GM12891 (cell line): Measurements from ENCODE around the gene CDCP2.
"Not testable (repeated sequence)": the region's sequence is repeated elsewhere in the genome, so short reads cannot be mapped to it uniquely, and the experiment has no call there.

ENCODE experiments used
- DNase-seq: peaks from one replicate; pipeline ENCODE4 v3.0.0; 2011; ENCODE audit warnings: low spot score; ENCODE audit not compliant: insufficient read length
- FAIRE-seq: peaks from 2 replicates; lab custom pipeline; 2011; peaks lifted over from hg19 to GRCh38; lab: Jason Lieb, UNC
- PAX5 ChIP-seq: IDR thresholded peaks from 2 replicates; pipeline ENCODE4 v1.6.1; 2011; ENCODE audit warnings: low read length, moderate library complexity, mild to moderate bottlenecking; ENCODE audit not compliant: insufficient read depth, severe bottlenecking
- POLR2A ChIP-seq: IDR thresholded peaks from 2 replicates; pipeline ENCODE4 v1.6.1; 2011; ENCODE audit warnings: low read depth, low read length, control low read depth
- POLR2AphosphoS5 ChIP-seq: IDR thresholded peaks from 2 replicates; pipeline ENCODE4 v1.6.1; 2011; ENCODE audit warnings: low read depth, low read length, control low read depth
- POU2F2 ChIP-seq: IDR thresholded peaks from 2 replicates; pipeline ENCODE4 v1.6.1; 2011; ENCODE audit warnings: low read depth, mild to moderate bottlenecking, control low read depth, low read length, moderate library complexity
- SPI1 ChIP-seq: IDR thresholded peaks from 2 replicates; pipeline ENCODE4 v1.6.1; 2011; ENCODE audit warnings: low read depth, low read length, control low read depth
- TAF1 ChIP-seq: IDR thresholded peaks from 2 replicates; pipeline ENCODE4 v1.6.1; 2011; ENCODE audit warnings: low read depth, low read length, control low read depth

The CDCP2 gene

GRCh38 chr1:54168206-54168965 is 15.6 kb upstream of the CDCP2 start:
- TF ChIP-seq TAF1 (no peak), PAX5 (no peak), SPI1 (no peak), POU2F2 (no peak), POLR2A (no peak), POLR2AphosphoS5 (no peak)
- DNase-seq (no peak), FAIRE-seq (no peak)

DNA sequence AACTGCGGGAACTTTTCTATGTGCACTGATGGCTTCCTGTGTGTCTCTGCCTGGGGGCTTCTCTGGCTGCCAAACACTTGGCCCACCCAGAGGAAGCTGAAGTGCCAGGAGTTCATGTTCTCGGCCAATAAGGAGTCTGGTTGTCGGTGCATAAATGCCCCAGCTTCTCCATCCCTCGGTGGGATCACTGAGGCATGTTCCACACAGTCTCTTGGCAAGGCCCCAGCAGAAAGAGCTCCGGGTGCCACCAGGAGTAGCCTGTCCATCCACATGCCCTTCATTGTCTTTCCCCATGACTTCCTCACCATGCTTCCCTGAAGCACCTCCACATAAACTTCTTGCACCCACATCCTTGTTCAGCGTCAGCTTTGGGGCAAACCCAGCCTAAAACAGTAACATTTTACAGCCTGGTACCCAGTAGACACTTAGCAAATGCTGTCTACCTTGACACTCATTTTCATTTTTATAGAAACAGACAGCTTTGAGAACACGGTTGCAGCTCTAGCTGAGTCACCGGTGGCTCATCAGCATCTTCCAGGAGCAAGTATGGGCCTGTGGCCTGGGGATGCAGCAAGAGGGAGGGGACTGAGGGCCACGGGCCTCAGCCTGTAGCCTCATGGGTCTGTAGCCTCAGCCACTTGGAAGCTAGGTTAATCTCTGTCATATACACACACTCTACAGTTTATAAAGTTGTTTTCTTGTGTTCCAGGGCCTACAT is 14.8 kb upstream of the CDCP2 start:
- TF ChIP-seq POLR2A (no peak), POU2F2 (no peak), TAF1 (no peak), SPI1 (no peak), PAX5 (no peak), POLR2AphosphoS5 (no peak)
- DNase-seq (no peak), FAIRE-seq (no peak)

- FAIRE-seq, DNase-seq: not testable (repeated sequence)
Measured at GRCh38 chr1:54166357-54166756, 13.6 kb upstream of the CDCP2 start.

- DNase-seq = no peak
- FAIRE-seq = no peak
- TF ChIP-seq SPI1 (no peak), PAX5 (no peak), TAF1 (no peak), POLR2AphosphoS5 (no peak), POLR2A (no peak), POU2F2 (no peak)
Measured at GRCh38 chr1:54165146-54165545, 12.3 kb upstream of the CDCP2 start.

- TF ChIP-seq PAX5 (no peak), POLR2AphosphoS5 (no peak), POU2F2 (no peak), POLR2A (no peak), TAF1 (no peak), SPI1 (no peak)
- FAIRE-seq = no peak
- no peak for DNase-seq
Measured at GRCh38 chr1:54163573-54163972, 10.8 kb upstream of the CDCP2 start.

GRCh38 chr1:54163051-54163450 is 10.3 kb upstream of the CDCP2 start:
- DNase-seq = no peak
- TF ChIP-seq PAX5 (no peak), POU2F2 (no peak), TAF1 (no peak), POLR2AphosphoS5 (no peak), SPI1 (no peak), POLR2A (no peak)
- FAIRE-seq = no peak

DNA sequence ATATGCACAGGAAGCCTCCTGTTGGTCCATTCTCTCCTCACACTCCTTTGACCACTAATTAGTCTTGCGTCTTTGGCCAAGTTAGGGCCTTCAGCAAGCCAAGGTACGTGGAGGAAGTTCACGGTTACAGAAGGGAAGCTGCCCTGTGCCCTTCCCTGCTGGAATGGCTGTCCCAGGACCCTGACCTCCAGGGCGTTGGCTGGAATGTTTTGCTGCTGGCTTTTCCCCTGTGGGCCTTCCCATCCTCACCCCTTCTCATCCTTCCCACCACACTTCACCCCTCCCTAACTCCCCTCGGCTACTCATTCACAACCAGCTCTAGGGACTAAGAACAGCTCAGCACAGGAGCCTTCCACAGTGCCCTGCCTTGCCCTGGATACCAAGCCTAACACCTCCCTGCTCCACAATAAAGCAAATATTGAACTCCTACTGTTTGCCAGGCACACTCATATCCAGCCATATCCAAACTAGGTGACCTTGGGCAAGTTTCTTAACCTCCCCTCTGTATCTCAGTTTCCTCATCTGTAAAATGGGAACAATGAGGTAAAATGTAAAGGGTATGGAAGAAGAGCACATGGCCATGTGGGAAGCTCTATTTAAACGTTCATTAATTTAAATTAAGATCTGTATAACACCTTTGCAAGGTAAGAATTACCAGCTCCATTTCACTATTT is 8.8 kb upstream of the CDCP2 start:
- FAIRE-seq = no peak

DNA sequence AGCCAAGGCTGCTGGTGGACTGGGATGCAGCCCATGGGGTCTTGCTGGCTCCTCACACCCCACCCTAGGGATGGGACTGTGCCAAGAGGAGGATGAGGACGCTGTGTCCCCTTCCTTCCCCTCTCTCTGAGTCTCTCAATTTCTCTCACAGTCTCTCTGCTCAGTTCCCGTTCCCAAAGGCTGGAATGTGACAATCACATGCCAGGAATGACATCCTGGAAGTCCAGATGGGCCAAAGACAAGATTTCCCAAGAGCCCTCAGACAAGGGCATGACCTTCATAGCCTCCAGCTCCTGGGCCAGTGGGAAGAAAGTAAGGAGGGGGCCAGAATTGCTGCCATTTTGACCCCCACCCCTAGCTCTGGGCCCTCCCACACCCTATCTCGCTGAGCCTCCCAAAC is 7.6 kb upstream of the CDCP2 start:
- DNase-seq = no peak
- TF ChIP-seq POLR2AphosphoS5 (no peak), PAX5 (no peak), SPI1 (no peak), POU2F2 (no peak), TAF1 (no peak), POLR2A (no peak)
- FAIRE-seq = no peak

More for the DNA sequence above, 8.8 kb upstream of the CDCP2 start:
- no peak for DNase-seq
- no peak for TF ChIP-seq SPI1
- no peak for TF ChIP-seq POU2F2
- TF ChIP-seq TAF1 = no peak
- TF ChIP-seq PAX5 = no peak
- TF ChIP-seq POLR2A = no peak
- no peak for TF ChIP-seq POLR2AphosphoS5

GRCh38 chr1:54159733-54160316 is 7.0 kb upstream of the CDCP2 start:
- FAIRE-seq = no peak
- no peak for DNase-seq
- TF ChIP-seq POLR2AphosphoS5 = no peak
- TF ChIP-seq POLR2A = no peak
- no peak for TF ChIP-seq POU2F2
- TF ChIP-seq SPI1 = no peak
- no peak for TF ChIP-seq PAX5
- TF ChIP-seq TAF1 = no peak
